Nephron progenitor cell (in vitro differentiated cells): Measurements from ENCODE around the gene EZH2.
A peak's percentile ranks its signal among the peaks of the same experiment; 100 is the strongest.

Experiments
- DNase-seq: peaks from one replicate; pipeline ENCODE4 v3.0.0; 2021
- H3K27ac Mint-ChIP-seq: 2 replicates; pipeline ENCODE4 v1.8.0; 2021; ENCODE audit warnings: mild to moderate bottlenecking, moderate library complexity, mixed read lengths
- H3K27me3 Mint-ChIP-seq: 2 replicates; pipeline ENCODE4 v1.8.0; 2021; ENCODE audit warnings: mild to moderate bottlenecking, low read depth, mixed read lengths; ENCODE audit not compliant: poor library complexity
- H3K36me3 Mint-ChIP-seq: 2 replicates; pipeline ENCODE4 v1.8.0; 2021; ENCODE audit warnings: low read depth, mixed read lengths
- H3K4me1 Mint-ChIP-seq: 2 replicates; pipeline ENCODE4 v1.8.0; 2021; ENCODE audit warnings: mixed read lengths
- H3K4me3 Mint-ChIP-seq: 2 replicates; pipeline ENCODE4 v1.8.0; 2021; ENCODE audit warnings: mild to moderate bottlenecking, moderate library complexity, mixed read lengths
- H3K9me3 Mint-ChIP-seq: 2 replicates; pipeline ENCODE4 v1.8.0; 2021; ENCODE audit warnings: mild to moderate bottlenecking, moderate library complexity, mixed read lengths
- CTCF ChIP-seq: fragments of 200-600 bp; sonication (generic); IDR thresholded peaks from 2 replicates; pipeline ENCODE4 v1.5.0; 2021; ENCODE audit warnings: antibody characterized with exemption

EZH2 gene

GRCh38 chr7:148894591-148894990 lies 10.5 kb upstream of the EZH2 start:
- Mint-ChIP-seq H3K36me3 (no peaks in the 10 kb centered on the region), H3K9me3 (no peaks in the 10 kb centered on the region), H3K27me3 (peaks cover 3% of the 10 kb centered on the region), H3K4me3 (no peak overlapping the region), H3K27ac (no peak overlapping the region), H3K4me1 (peaks cover 20% of the 10 kb centered on the region)
- DNase-seq = no peak
- TF ChIP-seq CTCF = no peak

- no peak for DNase-seq
- H3K27ac Mint-ChIP-seq = no peak overlapping the region
Observed at GRCh38 chr7:148893071-148893470, 9.0 kb upstream of the EZH2 start.

GRCh38 chr7:148888300-148888699 lies 4.2 kb upstream of the EZH2 start:
- TF ChIP-seq CTCF = no peak
- H3K4me1 Mint-ChIP-seq = no peaks in the 10 kb centered on the region
- H3K9me3 Mint-ChIP-seq = peaks cover 4% of the 10 kb centered on the region
- peaks cover 5% of the 10 kb centered on the region for H3K27me3 Mint-ChIP-seq
- no peak overlapping the region for H3K4me3 Mint-ChIP-seq
- DNase-seq = no peak
- H3K27ac Mint-ChIP-seq = peak overlapping the region; percentile 74
- peaks cover 17% of the 10 kb centered on the region for H3K36me3 Mint-ChIP-seq

More at GRCh38 chr7:148893071-148893470, 9.0 kb upstream of the EZH2 start:
- Mint-ChIP-seq H3K27me3 (peaks cover 5% of the 10 kb centered on the region), H3K9me3 (no peaks in the 10 kb centered on the region), H3K4me3 (no peak overlapping the region), H3K36me3 (peaks cover 5% of the 10 kb centered on the region), H3K4me1 (peaks cover 13% of the 10 kb centered on the region)
- TF ChIP-seq CTCF = no peak

GRCh38 chr7:148886844-148887243 lies 2.8 kb upstream of the EZH2 start:
- DNase-seq = no peak
- Mint-ChIP-seq H3K27me3 (peaks cover 5% of the 10 kb centered on the region), H3K27ac (no peak overlapping the region), H3K4me3 (no peak overlapping the region), H3K9me3 (peaks cover 4% of the 10 kb centered on the region), H3K4me1 (peaks cover 13% of the 10 kb centered on the region), H3K36me3 (peaks cover 17% of the 10 kb centered on the region)
- no peak for TF ChIP-seq CTCF

- peak; percentile 90 for DNase-seq
- Mint-ChIP-seq H3K27ac (peak overlapping the region; percentile 90), H3K4me3 (peak overlapping the region; percentile 89), H3K36me3 (peaks cover 32% of the 10 kb centered on the region), H3K27me3 (peaks cover 5% of the 10 kb centered on the region), H3K9me3 (peaks cover 8% of the 10 kb centered on the region), H3K4me1 (peaks cover 25% of the 10 kb centered on the region)
- TF ChIP-seq CTCF = no peak
Observed at GRCh38 chr7:148884299-148885022, 370 bp upstream of the EZH2 start.
